HEK293 (cell line): ENCODE results near the gene NUDT4.

Experiments used
- BCL6B ChIP-seq: fragments of 450-650 bp; formaldehyde crosslinking; IDR thresholded peaks from 2 replicates; pipeline ENCODE4 v1.5.1; 2017; ENCODE audit warnings: missing biosample characterization, missing genetic modification characterization
- HOXD13 ChIP-seq: sonication (generic); formaldehyde crosslinking; IDR thresholded peaks from 2 replicates; pipeline ENCODE4 v1.8.0; 2022; ENCODE audit warnings: missing genetic modification reagents, borderline replicate concordance
- KLF7 ChIP-seq: fragments of 450-650 bp; formaldehyde crosslinking; IDR thresholded peaks from 2 replicates; pipeline ENCODE4 v1.5.1; 2016; ENCODE audit warnings: missing biosample characterization, missing genetic modification characterization, borderline replicate concordance
- MZF1 ChIP-seq: fragments of 450-650 bp; formaldehyde crosslinking; IDR thresholded peaks from 2 replicates; pipeline ENCODE4 v1.5.1; 2017; ENCODE audit warnings: missing biosample characterization, missing genetic modification characterization, borderline replicate concordance
- PRDM1 ChIP-seq: fragments of 450-650 bp; formaldehyde crosslinking; IDR thresholded peaks from 2 replicates; pipeline ENCODE4; 2016; ENCODE audit warnings: missing biosample characterization, missing genetic modification characterization
- TSHZ1 ChIP-seq: fragments of 450-650 bp; formaldehyde crosslinking; IDR thresholded peaks from 2 replicates; pipeline ENCODE4 v1.5.1; 2016; ENCODE audit warnings: missing biosample characterization, missing genetic modification characterization, borderline replicate concordance
- YY1 ChIP-seq: fragments of 450-650 bp; formaldehyde crosslinking; IDR thresholded peaks from 2 replicates; pipeline ENCODE4 v1.5.1; 2018; ENCODE audit warnings: missing biosample characterization, missing genetic modification characterization
- YY2 ChIP-seq: fragments of 450-650 bp; formaldehyde crosslinking; IDR thresholded peaks from 2 replicates; pipeline ENCODE4 v1.5.1; 2016; ENCODE audit warnings: missing biosample characterization, missing genetic modification characterization
- ZBTB6 ChIP-seq: fragments of 450-650 bp; formaldehyde crosslinking; IDR thresholded peaks from 2 replicates; pipeline ENCODE4 v1.5.1; 2017; ENCODE audit warnings: missing biosample characterization, missing genetic modification characterization
- ZBTB8A ChIP-seq: fragments of 450-650 bp; formaldehyde crosslinking; IDR thresholded peaks from 2 replicates; pipeline ENCODE4 v1.5.1; 2016; ENCODE audit warnings: missing biosample characterization, missing genetic modification characterization
- ZEB2 ChIP-seq: fragments of 450-650 bp; formaldehyde crosslinking; IDR thresholded peaks from 2 replicates; pipeline ENCODE4 v1.5.1; 2016; ENCODE audit warnings: missing biosample characterization, missing genetic modification characterization
- ZNF140 ChIP-seq: fragments of 450-650 bp; formaldehyde crosslinking; IDR thresholded peaks from 2 replicates; pipeline ENCODE4 v1.5.1; 2016; ENCODE audit warnings: missing biosample characterization, missing genetic modification characterization
- ZNF157 ChIP-seq: fragments of 450-650 bp; formaldehyde crosslinking; IDR thresholded peaks from 2 replicates; pipeline ENCODE4 v1.5.1; 2016; ENCODE audit warnings: missing biosample characterization, missing genetic modification characterization
- ZNF16 ChIP-seq: fragments of 450-650 bp; formaldehyde crosslinking; IDR thresholded peaks from 2 replicates; pipeline ENCODE4 v1.5.1; 2016; ENCODE audit warnings: low read depth, missing biosample characterization, missing genetic modification characterization
- ZNF175 ChIP-seq: fragments of 450-650 bp; formaldehyde crosslinking; IDR thresholded peaks from 2 replicates; pipeline ENCODE4 v1.5.1; 2016; ENCODE audit warnings: missing biosample characterization, missing genetic modification characterization
- ZNF18 ChIP-seq: fragments of 450-650 bp; formaldehyde crosslinking; IDR thresholded peaks from 2 replicates; pipeline ENCODE4 v1.5.1; 2016; ENCODE audit warnings: missing biosample characterization, missing genetic modification characterization
- ZNF19 ChIP-seq: fragments of 450-650 bp; formaldehyde crosslinking; IDR thresholded peaks from 2 replicates; pipeline ENCODE4; 2016; ENCODE audit warnings: missing biosample characterization, missing genetic modification characterization, low read depth
- ZNF2 ChIP-seq: fragments of 450-650 bp; formaldehyde crosslinking; IDR thresholded peaks from 2 replicates; pipeline ENCODE4 v1.5.1; 2016; ENCODE audit warnings: missing biosample characterization, missing genetic modification characterization
- ZNF221 ChIP-seq: fragments of 450-650 bp; formaldehyde crosslinking; IDR thresholded peaks from 2 replicates; pipeline ENCODE4 v1.5.1; 2017; ENCODE audit warnings: missing biosample characterization, missing genetic modification characterization, borderline replicate concordance
- ZNF366 ChIP-seq: fragments of 450-650 bp; formaldehyde crosslinking; conservative IDR thresholded peaks from 2 replicates; pipeline ENCODE4 v1.5.1; 2016; ENCODE audit warnings: missing biosample characterization, missing genetic modification characterization
- ZNF391 ChIP-seq: fragments of 450-650 bp; formaldehyde crosslinking; IDR thresholded peaks from 2 replicates; pipeline ENCODE4 v1.5.1; 2016; ENCODE audit warnings: low read depth, missing biosample characterization, missing genetic modification characterization, borderline replicate concordance
- ZNF521 ChIP-seq: fragments of 450-650 bp; formaldehyde crosslinking; IDR thresholded peaks from 2 replicates; pipeline ENCODE4 v1.5.1; 2017; ENCODE audit warnings: missing biosample characterization, mild to moderate bottlenecking, missing genetic modification characterization
- ZNF555 ChIP-seq: fragments of 450-650 bp; formaldehyde crosslinking; conservative IDR thresholded peaks from 2 replicates; pipeline ENCODE4 v1.5.1; 2017; ENCODE audit warnings: missing biosample characterization, mild to moderate bottlenecking, missing genetic modification characterization, inconsistent platforms
- ZNF558 ChIP-seq: fragments of 450-650 bp; formaldehyde crosslinking; IDR thresholded peaks from 2 replicates; pipeline ENCODE4 v1.5.1; 2016; ENCODE audit warnings: missing biosample characterization, missing genetic modification characterization
- ZNF596 ChIP-seq: fragments of 450-650 bp; IDR thresholded peaks from 2 replicates; pipeline ENCODE4 v1.5.0; 2018; ENCODE audit warnings: missing biosample characterization, mild to moderate bottlenecking, missing genetic modification characterization, moderate library complexity
- ZNF639 ChIP-seq: fragments of 450-650 bp; formaldehyde crosslinking; IDR thresholded peaks from 2 replicates; pipeline ENCODE4 v1.5.1; 2016; ENCODE audit warnings: missing biosample characterization, missing genetic modification characterization
- ZNF670 ChIP-seq: fragments of 450-650 bp; formaldehyde crosslinking; IDR thresholded peaks from 2 replicates; pipeline ENCODE4 v1.5.1; 2016; ENCODE audit warnings: missing biosample characterization, missing genetic modification characterization, low read depth
- ZNF677 ChIP-seq: fragments of 450-650 bp; IDR thresholded peaks from 2 replicates; pipeline ENCODE4 v1.5.0; 2018; ENCODE audit warnings: missing biosample characterization, mild to moderate bottlenecking, missing genetic modification characterization, moderate library complexity
- ZNF837 ChIP-seq: fragments of 450-650 bp; formaldehyde crosslinking; IDR thresholded peaks from 2 replicates; pipeline ENCODE4 v1.5.1; 2016; ENCODE audit warnings: missing biosample characterization, missing genetic modification characterization
- ZSCAN5A ChIP-seq: fragments of 450-650 bp; formaldehyde crosslinking; IDR thresholded peaks from 2 replicates; pipeline ENCODE4 v1.5.1; 2016; ENCODE audit warnings: missing biosample characterization, missing genetic modification characterization

Gene NUDT4

GRCh38 chr12:93441617-93442410 lies 64.1 kb downstream of the NUDT4 start, which contains the start of gene UBE2N (continued):
- TF ChIP-seq ZSCAN5A (tag by site-specific recombination) (peak; percentile 47; the same call in 1 of the 2 replicates), KLF7 (tag by site-specific recombination) (peak; percentile 56; the same call in 1 of the 2 replicates), ZNF391 (peak; percentile 61; the same call in 1 of the 2 replicates), ZNF639 (tag by site-specific recombination) (no peak), ZNF157 (tag by site-specific recombination) (no peak), ZNF677 (no peak), ZEB2 (tag by site-specific recombination) (peak; percentile 82), BCL6B (tag by site-specific recombination) (no peak), ZNF16 (no peak), ZNF521 (tag by site-specific recombination) (no peak), ZNF140 (tag by site-specific recombination) (no peak), ZNF558 (no peak), YY2 (peak; percentile 61; the same call in 1 of the 2 replicates), ZNF19 (tag by site-specific recombination) (no peak), ZNF18 (tag by site-specific recombination) (no peak), ZNF175 (tag by site-specific recombination) (no peak), ZNF366 (tag by site-specific recombination) (peak; percentile 82), ZNF2 (tag by site-specific recombination) (peak; percentile 62), ZBTB8A (tag by site-specific recombination) (peak; percentile 71), ZNF555 (tag by site-specific recombination) (no peak), ZNF596 (tag by site-specific recombination) (no peak), ZNF670 (tag by site-specific recombination) (no peak), YY1 (tag by site-specific recombination) (peak; percentile 85), PRDM1 (tag by site-specific recombination) (no peak), HOXD13 (CRISPR knock-in tag) (no peak), ZNF221 (no peak), ZBTB6 (no peak; the same call in 1 of the 2 replicates), ZNF837 (tag by site-specific recombination) (no peak), TSHZ1 (tag by site-specific recombination) (no peak), MZF1 (tag by site-specific recombination) (no peak)
